Measurements from ENCODE around the gene NDUFA7.
"Not testable (repeated sequence)": the region's sequence is repeated elsewhere in the genome, so short reads cannot be mapped to it uniquely, and the experiment has no call there.

Gene NDUFA7

GRCh38 chr19:8341504-8341903, 20.3 kb upstream of the NDUFA7 start:
- DNase-seq, result not testable (repeated sequence)

GRCh38 chr19:8340341-8341096, 19.3 kb upstream of the NDUFA7 start:
- DNase-seq, result no peak

GRCh38 chr19:8338835-8339234, 17.7 kb upstream of the NDUFA7 start:
- DNase-seq, result no peak

- DNase-seq, result no peak
These were observed 16.6 kb upstream of the NDUFA7 start for GRCh38 chr19:8337728-8338127.

GRCh38 chr19:8336660-8337059, 15.5 kb upstream of the NDUFA7 start:
- no peak for DNase-seq

- DNase-seq, result no peak
These were observed 14.9 kb upstream of the NDUFA7 start for GRCh38 chr19:8336072-8336569.

GRCh38 chr19:8335343-8336071, 14.3 kb upstream of the NDUFA7 start:
- DNase-seq, result no peak

- DNase-seq, result peak; percentile 43
These were observed 13.5 kb upstream of the NDUFA7 start for GRCh38 chr19:8334458-8335342.

GRCh38 chr19:8333767-8334457, 12.7 kb upstream of the NDUFA7 start:
- DNase-seq, result no peak

- no peak for DNase-seq
These were observed 12.0 kb upstream of the NDUFA7 start for GRCh38 chr19:8332976-8333766.

- DNase-seq, result no peak
These were observed 10.2 kb upstream of the NDUFA7 start for GRCh38 chr19:8331263-8331845.

- no peak for DNase-seq
These were observed 8.8 kb upstream of the NDUFA7 start for GRCh38 chr19:8329996-8330395.

GRCh38 chr19:8325454-8325853, 4.3 kb upstream of the NDUFA7 start:
- DNase-seq, result no peak

GRCh38 chr19:8324186-8325050, 3.2 kb upstream of the NDUFA7 start:
- DNase-seq, result no peak

GRCh38 chr19:8323781-8324185, 2.6 kb upstream of the NDUFA7 start:
- no peak for DNase-seq

- DNase-seq, result no peak
These were observed 1.4 kb upstream of the NDUFA7 start for GRCh38 chr19:8322638-8322997.

GRCh38 chr19:8321986-8322637, 937 bp upstream of the NDUFA7 start:
- no peak for DNase-seq

GRCh38 chr19:8320564-8321066, 560 bp downstream of the NDUFA7 start:
- DNase-seq, result no peak

GRCh38 chr19:8319807-8320520, 1.2 kb downstream of the NDUFA7 start:
- no peak for DNase-seq

Data from fibroblast of skin of back (primary cell).